Hepatocyte (in vitro differentiated cells): ENCODE results near the gene APPL2. TPM values are rescaled to one million over a fixed set of nuclear protein-coding genes. Genes with fewer than 3 reads are reported as not detected.

Experiments
- DNase-seq: peaks from one replicate; pipeline ENCODE4 v3.0.0-alpha.2; 2016; ENCODE audit warnings: low spot score
- H2AFZ ChIP-seq: fragments of 200-600 bp; sonication (generic); 2 replicates; pipeline ENCODE4 v1.6.0; 2016; ENCODE audit warnings: antibody characterized with exemption, mild to moderate bottlenecking
- H3K27ac ChIP-seq: fragments of 200-600 bp; sonication (generic); 2 replicates; pipeline ENCODE4 v1.5.1; 2016; ENCODE audit warnings: mild to moderate bottlenecking
- H3K27me3 ChIP-seq: fragments of 200-600 bp; sonication (generic); 2 replicates; pipeline ENCODE4 v1.6.1; 2016
- H3K36me3 ChIP-seq: fragments of 200-600 bp; sonication (generic); replicated peaks from 2 replicates; pipeline ENCODE4 v1.5.1; 2016; ENCODE audit warnings: low read depth; ENCODE audit not compliant: insufficient read depth
- H3K4me1 ChIP-seq: fragments of 200-600 bp; sonication (generic); 2 replicates; pipeline ENCODE4 v1.5.1; 2016; ENCODE audit warnings: mild to moderate bottlenecking, moderate library complexity; ENCODE audit not compliant: insufficient read depth
- H3K4me2 ChIP-seq: fragments of 200-600 bp; sonication (generic); 2 replicates; pipeline ENCODE4 v1.6.0; 2016
- H3K4me3 ChIP-seq: fragments of 200-600 bp; sonication (generic); 2 replicates; pipeline ENCODE4 v1.5.1; 2016; ENCODE audit warnings: mild to moderate bottlenecking
- H3K79me2 ChIP-seq: fragments of 200-600 bp; sonication (generic); 2 replicates; pipeline ENCODE4 v1.6.0; 2017; ENCODE audit warnings: mild to moderate bottlenecking
- H3K9me2 ChIP-seq: fragments of 200-600 bp; sonication (generic); replicated peaks from 2 replicates; pipeline ENCODE4 v1.6.0; 2017; ENCODE audit warnings: mild to moderate bottlenecking; ENCODE audit not compliant: insufficient read depth
- H3K9me3 ChIP-seq: fragments of 200-600 bp; sonication (generic); 2 replicates; pipeline ENCODE4 v1.5.1; 2016; ENCODE audit warnings: low read depth, mild to moderate bottlenecking
- H4K20me1 ChIP-seq: fragments of 200-600 bp; sonication (generic); 2 replicates; pipeline ENCODE4 v1.6.0; 2016; ENCODE audit warnings: mild to moderate bottlenecking; ENCODE audit not compliant: insufficient read depth, poor library complexity, severe bottlenecking
- CTCF ChIP-seq: fragments of 200-600 bp; sonication (generic); IDR thresholded peaks from 2 replicates; pipeline ENCODE4 v1.5.1; 2016; ENCODE audit warnings: antibody characterized with exemption, mild to moderate bottlenecking; ENCODE audit not compliant: poor library complexity
- EZH2 ChIP-seq: fragments of 200-600 bp; sonication (generic); IDR thresholded peaks from 2 replicates; pipeline ENCODE4 v1.6.1; 2016; ENCODE audit warnings: antibody characterized with exemption, mild to moderate bottlenecking, borderline replicate concordance
- EZH2phosphoT487 ChIP-seq: fragments of 200-600 bp; sonication (generic); IDR thresholded peaks from one replicate; pipeline ENCODE4 v1.6.1; 2018; ENCODE audit warnings: antibody characterized with exemption, mild to moderate bottlenecking, low read depth, moderate library complexity; ENCODE audit not compliant: unreplicated experiment, severe bottlenecking
- WGBS: methylation state at CpG from one replicate; pipeline ENCODE4 v1.1.6; 2016; ENCODE audit warnings: low lambda C conversion rate; ENCODE audit errors: missing lambda C conversion rate; 5-methylcytosine and 5-hydroxymethylcytosine counted together
- polyA plus RNA-seq: library from polyadenylated mRNA; unstranded; fragments of >200 nt; fragmentation: Nextera tagmentation; extraction: Ambion mirVana; gene quantifications from 2 replicates; pipeline ENCODE4 v1.2.1, GENCODE V29; 2016
- total RNA-seq: library from RNA; depleted of rRNA; stranded (reverse); fragments of >200 nt; gene quantifications from 2 replicates; pipeline ENCODE4 v1.2.3, GENCODE V29; 2014

APPL2 gene
- total and polyA plus RNA-seq, 2 experiments from 2014 or later, result 42.2 to 74.1 TPM

- H3K9me3 ChIP-seq, result no peaks in the 10 kb centered on the region
- H3K9me2 ChIP-seq, result no peaks in the 10 kb centered on the region
- peaks cover 71% of the 10 kb centered on the region for H3K79me2 ChIP-seq
- no peak overlapping the region for H3K4me3 ChIP-seq
- H3K36me3 ChIP-seq, result peaks cover 3% of the 10 kb centered on the region
- peak overlapping the region; percentile 95 for H3K27ac ChIP-seq
- 95% methylated on average over 6 of the region's 6 CpGs for WGBS
- H3K4me2 ChIP-seq, result no peak overlapping the region
- H3K4me1 ChIP-seq, result peaks cover 46% of the 10 kb centered on the region
- no peaks in the 10 kb centered on the region for H4K20me1 ChIP-seq
- H3K27me3 ChIP-seq, result no peaks in the 10 kb centered on the region
- TF ChIP-seq CTCF, result no peak
- no peak for TF ChIP-seq EZH2phosphoT487
- TF ChIP-seq EZH2, result no peak
- DNase-seq, result no peak
- no peak overlapping the region for H2AFZ ChIP-seq
These were observed 15.6 kb downstream of the APPL2 start for GRCh38 chr12:105220150-105220928.

- Histone ChIP-seq H2AFZ (no peak overlapping the region), H4K20me1 (no peaks in the 10 kb centered on the region), H3K36me3 (peaks cover 3% of the 10 kb centered on the region), H3K79me2 (peaks cover 62% of the 10 kb centered on the region), H3K9me2 (no peaks in the 10 kb centered on the region), H3K4me3 (no peak overlapping the region), H3K4me1 (peaks cover 48% of the 10 kb centered on the region), H3K27ac (peak overlapping the region; percentile 95), H3K4me2 (no peak overlapping the region), H3K27me3 (no peaks in the 10 kb centered on the region), H3K9me3 (no peaks in the 10 kb centered on the region)
- DNase-seq, result no peak
- TF ChIP-seq EZH2, result no peak
- no peak for TF ChIP-seq CTCF
- TF ChIP-seq EZH2phosphoT487, result no peak
- 69% methylated on average over 4 of the region's 4 CpGs for WGBS
These were observed 16.5 kb downstream of the APPL2 start for GRCh38 chr12:105219261-105220028.

- Histone ChIP-seq H4K20me1 (no peaks in the 10 kb centered on the region), H3K4me2 (no peak overlapping the region), H2AFZ (no peak overlapping the region), H3K79me2 (peaks cover 53% of the 10 kb centered on the region), H3K9me3 (no peaks in the 10 kb centered on the region), H3K27ac (peak overlapping the region; percentile 95), H3K9me2 (no peaks in the 10 kb centered on the region), H3K4me3 (no peak overlapping the region), H3K4me1 (peaks cover 43% of the 10 kb centered on the region), H3K27me3 (no peaks in the 10 kb centered on the region), H3K36me3 (peaks cover 3% of the 10 kb centered on the region)
- whole genome bisulfite sequencing, result 77% methylated on average over 7 of the region's 7 CpGs
- TF ChIP-seq CTCF (no peak), EZH2phosphoT487 (no peak), EZH2 (no peak)
- DNase-seq, result no peak
These were observed 17.5 kb downstream of the APPL2 start for GRCh38 chr12:105218434-105218833.
